ENCODE results near the gene MIS18A. TPM values are rescaled to one million over a fixed set of nuclear protein-coding genes. Genes with fewer than 3 reads are reported as not detected.
"Not testable (repeated sequence)": the region's sequence is repeated elsewhere in the genome, so short reads cannot be mapped to it uniquely, and the experiment has no call there.

MIS18A gene
- total RNA-seq, 3 donors from 2014 or later (not counting 1 experiment from before 2014, with no cell fraction given) = 4.2 to 7.9 (median 5.2) TPM

GRCh38 chr21:32270748-32271147, 8.1 kb downstream of the MIS18A start:
- Mint-ChIP-seq H3K36me3 (no peaks in the 10 kb centered on the region), H3K27ac (no peak overlapping the region)
- intact Hi-C loops (cut with micrococcal nuclease) = no loop called here

GRCh38 chr21:32265321-32265720, 13.5 kb downstream of the MIS18A start:
- H3K4me3 Mint-ChIP-seq; H3K9me3 ChIP-seq (ENCODE audit: control insufficient read depth, insufficient read depth, low read length); H3K27ac ChIP-seq (ENCODE audit: low read length); intact Hi-C loops (cut with micrococcal nuclease); H3K4me1 ChIP-seq (ENCODE audit: control insufficient read depth, insufficient read depth, low read length); H3K4me1 Mint-ChIP-seq; H3K9me3 Mint-ChIP-seq; H3K27ac Mint-ChIP-seq; H3K4me3 ChIP-seq (ENCODE audit: low read length); ATAC-seq; H3K27me3 ChIP-seq (ENCODE audit: control insufficient read depth, insufficient read depth, low read length); DNase-seq; H3K27me3 Mint-ChIP-seq (ENCODE audit: low read depth in 2 of 2); H3K36me3 Mint-ChIP-seq: not testable (repeated sequence)
- 98% methylated on average over 20 of the region's 23 CpGs for WGBS (ENCODE audit: insufficient coverage)
- peaks cover 13% of the 10 kb centered on the region for H3K36me3 ChIP-seq (ENCODE audit: control insufficient read depth, insufficient read depth, low read length)

More at GRCh38 chr21:32270748-32271147, 8.1 kb downstream of the MIS18A start:
- H3K27me3 Mint-ChIP-seq (ENCODE audit: low read depth in 2 of 2) = no peaks in the 10 kb centered on the region
- no peaks in the 10 kb centered on the region for H3K9me3 ChIP-seq (ENCODE audit: control insufficient read depth, insufficient read depth, low read length)
- peaks cover 19% of the 10 kb centered on the region for H3K36me3 ChIP-seq (ENCODE audit: control insufficient read depth, insufficient read depth, low read length)
- DNase-seq = no peak
- ATAC-seq = no peak
- whole genome bisulfite sequencing (ENCODE audit: insufficient coverage) = 97% methylated on average over 3 of the region's 4 CpGs
- no peaks in the 10 kb centered on the region for H3K9me3 Mint-ChIP-seq
- no peak overlapping the region for H3K4me3 Mint-ChIP-seq
- H3K4me1 ChIP-seq (ENCODE audit: control insufficient read depth, insufficient read depth, low read length) = no peaks in the 10 kb centered on the region
- H3K4me1 Mint-ChIP-seq = no peaks in the 10 kb centered on the region
- no peak overlapping the region for H3K27ac ChIP-seq (ENCODE audit: low read length)
- H3K27me3 ChIP-seq (ENCODE audit: control insufficient read depth, insufficient read depth, low read length) = no peaks in the 10 kb centered on the region
- TF ChIP-seq CTCF (IDR thresholded peaks at IDR 0.05) = no peak
- H3K4me3 ChIP-seq (ENCODE audit: low read length) = no peak overlapping the region

GRCh38 chr21:32261929-32262328, 16.9 kb downstream of the MIS18A start:
- Mint-ChIP-seq H3K27me3 (ENCODE audit: low read depth in 2 of 2) (peaks cover 0 to 6% of the 10 kb centered on the region in 2 donors), H3K27ac (no peak overlapping the region), H3K4me1 (no peaks in the 10 kb centered on the region), H3K36me3 (no peaks in the 10 kb centered on the region), H3K9me3 (no peaks in the 10 kb centered on the region), H3K4me3 (no peak overlapping the region)
- no peak for ATAC-seq
- Histone ChIP-seq H3K9me3 (ENCODE audit: control insufficient read depth, insufficient read depth, low read length) (no peaks in the 10 kb centered on the region), H3K27me3 (ENCODE audit: control insufficient read depth, insufficient read depth, low read length) (no peaks in the 10 kb centered on the region), H3K36me3 (ENCODE audit: control insufficient read depth, insufficient read depth, low read length) (peaks cover 3% of the 10 kb centered on the region), H3K4me1 (ENCODE audit: control insufficient read depth, insufficient read depth, low read length) (no peaks in the 10 kb centered on the region), H3K4me3 (ENCODE audit: low read length) (no peak overlapping the region), H3K27ac (ENCODE audit: low read length) (no peak overlapping the region)
- DNase-seq = no peak
- TF ChIP-seq CTCF (IDR thresholded peaks at IDR 0.05) = no peak
- intact Hi-C loops (cut with micrococcal nuclease) = no loop called here
- WGBS (ENCODE audit: insufficient coverage) = 99% methylated on average over 5 of the region's 5 CpGs

GRCh38 chr21:32260130-32260529, 18.7 kb downstream of the MIS18A start:
- no peak for TF ChIP-seq CTCF (IDR thresholded peaks at IDR 0.05)
- no peaks in the 10 kb centered on the region for H3K27me3 ChIP-seq (ENCODE audit: control insufficient read depth, insufficient read depth, low read length)
- H3K4me3 ChIP-seq (ENCODE audit: low read length) = no peak overlapping the region
- no peak for DNase-seq
- no peaks in the 10 kb centered on the region for H3K36me3 ChIP-seq (ENCODE audit: control insufficient read depth, insufficient read depth, low read length)
- no peaks in the 10 kb centered on the region for H3K9me3 ChIP-seq (ENCODE audit: control insufficient read depth, insufficient read depth, low read length)
- H3K4me1 Mint-ChIP-seq = no peaks in the 10 kb centered on the region
- no peaks in the 10 kb centered on the region for H3K4me1 ChIP-seq (ENCODE audit: control insufficient read depth, insufficient read depth, low read length)
- no peaks in the 10 kb centered on the region for H3K9me3 Mint-ChIP-seq
- no peak overlapping the region for H3K27ac Mint-ChIP-seq
- H3K27me3 Mint-ChIP-seq (ENCODE audit: low read depth in 2 of 2) = peaks cover 2 to 6% of the 10 kb centered on the region in 2 donors
- 95% methylated on average over 2 of the region's 2 CpGs for WGBS (ENCODE audit: insufficient coverage)
- ATAC-seq = no peak
- no peaks in the 10 kb centered on the region for H3K36me3 Mint-ChIP-seq
- H3K4me3 Mint-ChIP-seq = no peak overlapping the region
- no peak overlapping the region for H3K27ac ChIP-seq (ENCODE audit: low read length)
- intact Hi-C loops (cut with micrococcal nuclease) = no loop called here

- not testable (repeated sequence) for H3K27ac ChIP-seq (ENCODE audit: low read length); ATAC-seq; DNase-seq; H3K36me3 Mint-ChIP-seq; H3K4me1 Mint-ChIP-seq; H3K4me3 ChIP-seq (ENCODE audit: low read length); H3K27me3 Mint-ChIP-seq (ENCODE audit: low read depth in 2 of 2); H3K27me3 ChIP-seq (ENCODE audit: control insufficient read depth, insufficient read depth, low read length); H3K4me1 ChIP-seq (ENCODE audit: control insufficient read depth, insufficient read depth, low read length); H3K4me3 Mint-ChIP-seq; H3K9me3 Mint-ChIP-seq; H3K27ac Mint-ChIP-seq; H3K36me3 ChIP-seq (ENCODE audit: control insufficient read depth, insufficient read depth, low read length); H3K9me3 ChIP-seq (ENCODE audit: control insufficient read depth, insufficient read depth, low read length)
- intact Hi-C loops (cut with micrococcal nuclease) = loop anchor here (5.0 kb wide), 1 partner anchor 391 kb away; no protein-coding TSS in a partner anchor
- WGBS (ENCODE audit: insufficient coverage) = 97% methylated on average over 3 of the region's 5 CpGs
These were observed 20.1 kb downstream of the MIS18A start for GRCh38 chr21:32258786-32259048.

Measured in natural killer cell (primary cell).